DND-41 (cell line): Measurements from ENCODE around the gene CREBBP.

Source experiments
- CTCF ChIP-seq: IDR thresholded peaks from 2 replicates; pipeline ENCODE4 v1.5.1; 2012; ENCODE audit warnings: borderline replicate concordance, low read length, moderate library complexity, mild to moderate bottlenecking; ENCODE audit not compliant: poor library complexity, severe bottlenecking; ENCODE audit errors: extremely low read depth
- EZH2 ChIP-seq: IDR thresholded peaks from 3 replicates; pipeline ENCODE4 v1.6.1; 2012; ENCODE audit warnings: borderline replicate concordance, low read depth, mild to moderate bottlenecking, moderate library complexity, low read length, inconsistent platforms; ENCODE audit not compliant: severe bottlenecking

GRCh38 chr16:3748307-3748706, 132.2 kb downstream of the CREBBP start:
- TF ChIP-seq CTCF (no peak), EZH2 (no peak)
